ENCODE data around the gene AGTRAP. TPM values are rescaled to one million over a fixed set of nuclear protein-coding genes. Genes with fewer than 3 reads are reported as not detected.

The AGTRAP gene
- 10 to 100 TPM; 61.9 to 74.7 (median 66.4) TPM for total RNA-seq

GRCh38 chr1:11735854-11736745 is at the start of gene AGTRAP:
TSS of gene AGTRAP (plus strand) at chr1:11736136. CDS start at chr1:11736209, 73 bp downstream.
- Histone ChIP-seq H3K4me1 (peaks cover 6 to 7% of the 10 kb centered on the region in 2 donors), H3K27me3 (no peaks in the 10 kb centered on the region), H3K27ac (peak within 1 kb of the TSS; percentile 93 to 99), H3K36me3 (no peaks in the 10 kb centered on the region), H3K4me3 (peak within 1 kb of the TSS; percentile 88 to 96 (median 88)), H3K9me3 (no peaks in the 10 kb centered on the region)
- intact Hi-C loops (cut with DNase I; ENCODE audit: low total_unique reads) = no loop called here
- TF ChIP-seq POLR2AphosphoS5 (IDR thresholded peaks at IDR 0.05) (peak; percentile 39 to 92 (median 67)), POLR2A (IDR thresholded peaks at IDR 0.05) (peak; percentile 67), CTCF (IDR thresholded peaks at IDR 0.05) (no peak)
- peak; percentile 93 to 98 for DNase-seq (ENCODE audit: low spot score in 2 of 2)

- intact Hi-C loops (cut with DNase I; ENCODE audit: low total_unique reads) = no loop called here
- Histone ChIP-seq H3K36me3 (no peaks in the 10 kb centered on the region), H3K27me3 (peaks cover 6 to 31% of the 10 kb centered on the region in 2 donors), H3K9me3 (no peaks in the 10 kb centered on the region), H3K4me1 (peaks cover 11% of the 10 kb centered on the region in 2 donors), H3K4me3 (no peak overlapping the region), H3K27ac (no peak overlapping the region)
- TF ChIP-seq POLR2AphosphoS5 (IDR thresholded peaks at IDR 0.05) = no peak
- TF ChIP-seq POLR2A (IDR thresholded peaks at IDR 0.05) = no peak
- no peak for TF ChIP-seq CTCF (IDR thresholded peaks at IDR 0.05)
- DNase-seq (ENCODE audit: low spot score in 2 of 2) = no peak
Measured at GRCh38 chr1:11688506-11688905, 47.4 kb upstream of the AGTRAP start.

- Histone ChIP-seq H3K27ac (no peak overlapping the region), H3K9me3 (no peaks in the 10 kb centered on the region), H3K36me3 (no peaks in the 10 kb centered on the region), H3K4me3 (peak overlapping the region in 2 of 3 donors; percentile 54 to 69), H3K4me1 (peaks cover 11% of the 10 kb centered on the region in 2 donors), H3K27me3 (peaks cover 6 to 31% of the 10 kb centered on the region in 2 donors)
- DNase-seq (ENCODE audit: low spot score in 2 of 2) = no peak
- no peak for TF ChIP-seq CTCF (IDR thresholded peaks at IDR 0.05)
- no peak for TF ChIP-seq POLR2AphosphoS5 (IDR thresholded peaks at IDR 0.05)
- no peak for TF ChIP-seq POLR2A (IDR thresholded peaks at IDR 0.05)
- intact Hi-C loops (cut with DNase I; ENCODE audit: low total_unique reads) = no loop called here
Measured at GRCh38 chr1:11690397-11691301, 45.3 kb upstream of the AGTRAP start.

- Histone ChIP-seq H3K27ac (no peak within 1 kb of the TSS), H3K4me3 (peak within 1 kb of the TSS in 2 of 3 donors; percentile 54 to 69), H3K4me1 (peaks cover 11% of the 10 kb centered on the region in 2 donors), H3K36me3 (no peaks in the 10 kb centered on the region), H3K9me3 (no peaks in the 10 kb centered on the region), H3K27me3 (peaks cover 6 to 31% of the 10 kb centered on the region in 2 donors)
- intact Hi-C loops (cut with DNase I; ENCODE audit: low total_unique reads) = no loop called here
- DNase-seq (ENCODE audit: low spot score in 2 of 2) = no peak
- TF ChIP-seq CTCF (IDR thresholded peaks at IDR 0.05) (no peak), POLR2AphosphoS5 (IDR thresholded peaks at IDR 0.05) (no peak), POLR2A (IDR thresholded peaks at IDR 0.05) (no peak)
Measured at GRCh38 chr1:11691302-11691914, 44.5 kb upstream of the AGTRAP start, which contains the start of gene DRAXIN. TSS of gene DRAXIN (plus strand) at chr1:11691710. CDS start at chr1:11706259, 14,549 bp downstream.

Measured in breast epithelium (tissue), 4 donors.